DMS114 treated with DMSO at 0.1 percent for 48 hours (cell line): ENCODE measurements around the gene LINGO3.
"Not testable (repeated sequence)": the region's sequence is repeated elsewhere in the genome, so short reads cannot be mapped to it uniquely, and the experiment has no call there.

Experiments used
- DNase-seq: peaks from one replicate; lab custom pipeline; 2025; ENCODE audit not compliant: unreplicated experiment; lab: John Stamatoyannopoulos, UW

The LINGO3 gene

GRCh38 chr19:2282062-2282861 lies 25.7 kb downstream of the LINGO3 start, which contains the start of gene PEAK3:
Gene PEAK3, minus strand, starts transcription at chr19:2282175. Its CDS starts 1,244 bp downstream, at chr19:2280931.
- DNase-seq: no peak

GRCh38 chr19:2281265-2282061 lies 26.5 kb downstream of the LINGO3 start:
- DNase-seq: not testable (repeated sequence)

- DNase-seq: no peak
Measured at GRCh38 chr19:2280633-2281264, 27.2 kb downstream of the LINGO3 start.

DNA sequence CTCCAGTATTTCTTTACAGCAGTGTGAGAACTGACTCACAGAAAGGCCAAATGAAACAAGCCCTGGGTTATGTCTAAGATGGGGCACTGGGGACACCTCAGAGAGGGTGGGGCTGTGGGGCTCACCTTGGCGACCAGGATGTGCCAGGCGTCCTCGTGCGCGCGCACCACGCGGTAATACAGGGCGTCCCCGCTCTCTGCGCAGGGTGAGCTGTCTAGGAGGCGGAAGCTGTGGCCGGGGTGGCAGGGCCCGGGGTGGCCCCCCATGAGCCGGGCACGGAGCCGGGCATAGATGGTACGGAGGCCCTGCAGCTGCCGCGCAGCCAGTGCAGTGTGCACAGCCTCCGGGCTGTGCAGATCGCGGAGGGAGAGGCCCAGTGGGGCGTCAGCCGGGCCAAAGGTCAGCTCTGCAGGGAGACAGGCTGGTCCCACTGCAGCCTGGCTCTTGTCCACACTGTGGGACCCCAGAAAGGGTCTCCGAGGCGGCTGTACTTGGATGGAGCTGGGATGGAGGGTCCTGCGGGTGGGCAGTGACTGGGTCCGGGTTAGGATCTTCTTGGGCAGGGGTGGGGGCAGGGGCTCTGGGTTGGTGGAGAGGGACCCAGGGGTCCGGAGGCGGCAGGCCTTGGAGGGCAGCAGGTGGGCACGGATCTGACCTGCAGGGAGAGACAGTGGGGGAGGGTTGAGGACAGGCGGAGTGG lies 29.3 kb downstream of the LINGO3 start:
- no peak for DNase-seq

DNA sequence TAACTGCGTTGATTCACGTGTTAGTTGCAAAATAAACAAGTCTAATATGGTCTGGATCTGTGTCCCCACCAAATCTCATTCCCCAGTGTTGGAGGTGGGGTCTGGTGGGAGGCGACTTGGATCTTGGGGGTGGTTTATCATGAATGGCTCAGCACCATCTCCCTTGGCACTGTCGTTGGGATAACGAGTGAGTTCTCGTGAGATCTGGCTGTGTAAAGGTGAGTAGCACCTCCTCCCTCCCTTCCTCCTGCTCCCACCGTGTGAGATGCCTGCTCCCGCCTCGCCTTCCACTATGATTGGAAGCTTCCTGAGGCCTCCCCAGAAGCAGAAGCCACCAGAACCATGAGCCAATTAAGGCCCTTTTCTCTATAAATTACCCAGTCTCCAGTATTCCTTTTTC lies 30.8 kb downstream of the LINGO3 start:
- DNase-seq: no peak

GRCh38 chr19:2276429-2276986 lies 31.4 kb downstream of the LINGO3 start:
- no peak for DNase-seq

DNA sequence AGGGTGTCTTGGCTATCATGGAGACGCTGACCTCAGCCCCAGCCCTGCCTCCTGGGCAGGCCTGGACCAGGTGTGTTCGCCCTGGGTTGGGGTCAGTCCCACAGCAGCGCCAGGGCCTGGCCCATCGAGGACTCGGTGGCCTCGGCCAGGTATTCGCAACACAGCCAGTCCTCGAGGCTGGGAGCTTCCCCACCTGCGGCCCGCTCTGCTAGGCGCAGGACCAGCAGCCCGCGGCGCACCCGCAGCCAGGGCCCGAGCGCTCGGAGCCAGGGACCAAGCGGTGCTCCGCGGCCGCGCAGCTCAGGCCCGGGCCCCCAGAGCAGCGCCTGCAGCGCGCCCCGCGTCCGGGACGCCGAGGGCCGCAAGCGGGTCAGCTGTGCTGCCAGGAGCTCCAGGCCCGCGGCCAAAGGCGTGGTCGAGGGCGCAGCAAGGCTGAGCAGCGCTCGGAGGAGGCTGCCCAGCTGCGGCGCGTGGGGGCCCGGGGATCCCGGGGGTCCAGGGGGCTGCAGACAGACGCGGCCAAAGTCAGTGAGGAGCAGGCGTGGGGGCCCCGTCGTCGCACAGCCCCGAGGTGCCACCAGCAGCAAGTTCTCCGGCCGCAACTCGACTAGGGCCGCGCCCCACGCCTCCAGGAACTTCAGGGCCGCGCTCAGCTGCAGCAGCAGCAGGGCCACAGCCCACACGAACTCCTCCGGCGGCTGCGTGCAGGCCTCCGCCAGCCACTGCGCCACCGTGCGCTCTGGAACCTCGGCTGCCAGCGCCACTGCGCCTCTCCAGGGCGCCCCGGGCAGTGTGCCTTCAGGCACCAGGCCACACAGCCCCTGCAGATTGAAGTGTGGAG lies 32.1 kb downstream of the LINGO3 start:
- DNase-seq: no peak

- DNase-seq: no peak
Measured at GRCh38 chr19:2274931-2275535, 32.9 kb downstream of the LINGO3 start.

- DNase-seq: no peak
Measured at GRCh38 chr19:2274185-2274711, 33.7 kb downstream of the LINGO3 start.

DNA sequence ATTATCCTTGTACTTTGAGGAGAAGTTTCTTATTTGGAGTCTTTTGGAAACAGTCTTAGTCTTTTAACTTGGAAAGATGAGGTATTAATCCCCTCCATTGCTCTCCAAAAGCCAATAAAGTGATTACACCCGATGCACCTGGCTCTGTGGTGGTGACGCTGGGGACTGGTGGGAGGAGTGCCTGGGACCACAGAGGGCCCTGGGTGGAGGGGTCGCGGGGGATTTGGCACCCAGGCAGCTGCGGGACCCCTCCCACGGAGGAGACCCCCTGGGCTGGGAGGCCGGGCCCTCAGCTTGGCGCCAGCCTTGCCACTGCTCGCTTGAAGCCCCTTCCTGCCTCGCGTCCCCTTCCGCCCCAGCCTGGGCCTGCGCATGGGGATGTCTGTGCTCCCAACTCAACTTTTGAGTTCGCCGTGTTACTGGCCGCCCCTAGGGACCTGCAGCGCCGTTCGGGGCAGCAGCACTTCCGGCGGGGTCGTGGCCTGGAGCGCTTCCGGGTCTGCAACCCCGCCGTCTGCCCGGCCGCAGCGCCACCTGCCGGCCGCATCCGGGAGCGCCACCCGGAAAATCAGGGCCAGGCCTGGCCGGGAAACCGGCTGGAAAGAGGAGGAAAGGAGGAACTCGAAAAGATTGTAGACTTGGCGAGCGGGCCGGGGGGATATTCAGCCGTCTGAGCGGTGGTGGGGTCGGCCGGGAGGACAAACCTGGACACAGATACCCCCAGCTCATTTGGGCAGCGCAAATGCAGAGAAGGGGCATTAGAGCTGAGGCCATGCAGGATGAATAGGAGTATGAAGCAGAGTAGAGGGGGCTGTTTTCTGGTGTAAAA lies 34.4 kb downstream of the LINGO3 start:
- DNase-seq: peak; percentile 20

DNA sequence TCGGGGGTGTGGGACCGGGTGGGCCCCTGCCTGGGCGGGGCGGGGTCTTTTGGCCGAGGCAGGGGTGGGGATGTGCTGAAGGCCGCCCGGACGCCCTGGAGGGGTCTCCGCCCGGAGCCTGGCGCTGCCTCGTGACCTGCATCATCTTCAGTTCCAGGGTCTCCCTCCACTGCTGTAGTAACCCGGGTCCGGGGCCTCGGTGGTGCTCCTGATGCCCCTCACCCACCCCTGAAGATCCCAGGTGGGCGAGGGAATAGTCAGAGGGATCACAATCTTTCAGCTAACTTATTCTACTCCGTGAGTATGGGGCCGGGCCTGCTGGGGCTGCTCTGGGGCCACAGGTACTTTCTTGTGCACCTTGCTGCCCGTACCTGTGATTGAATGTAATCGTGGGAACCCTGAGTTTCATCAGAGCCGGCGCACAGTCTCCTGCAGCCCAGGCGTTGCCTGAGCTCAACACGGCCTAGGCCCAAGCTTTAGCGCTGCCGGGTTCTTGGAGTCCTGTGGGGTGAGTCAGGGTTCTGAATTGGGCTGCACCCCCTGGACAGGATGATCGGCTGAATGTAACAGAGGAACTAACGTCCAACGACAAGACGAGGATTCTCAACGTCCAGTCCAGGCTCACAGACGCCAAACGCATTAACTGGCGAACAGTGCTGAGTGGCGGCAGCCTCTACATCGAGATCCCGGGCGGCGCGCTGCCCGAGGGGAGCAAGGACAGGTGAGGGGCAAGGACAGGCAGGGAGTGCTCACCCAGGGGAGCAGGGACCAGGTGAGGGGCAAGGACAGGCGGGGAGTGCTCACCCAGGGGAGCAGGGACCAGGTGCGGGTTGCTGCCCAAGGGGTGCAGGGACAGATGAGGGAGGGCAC lies 36.5 kb downstream of the LINGO3 start:
- DNase-seq: no peak

GRCh38 chr19:2270423-2271233 lies 37.3 kb downstream of the LINGO3 start:
- DNase-seq: no peak

GRCh38 chr19:2270157-2270422 lies 37.9 kb downstream of the LINGO3 start:
- DNase-seq: no peak

DNA sequence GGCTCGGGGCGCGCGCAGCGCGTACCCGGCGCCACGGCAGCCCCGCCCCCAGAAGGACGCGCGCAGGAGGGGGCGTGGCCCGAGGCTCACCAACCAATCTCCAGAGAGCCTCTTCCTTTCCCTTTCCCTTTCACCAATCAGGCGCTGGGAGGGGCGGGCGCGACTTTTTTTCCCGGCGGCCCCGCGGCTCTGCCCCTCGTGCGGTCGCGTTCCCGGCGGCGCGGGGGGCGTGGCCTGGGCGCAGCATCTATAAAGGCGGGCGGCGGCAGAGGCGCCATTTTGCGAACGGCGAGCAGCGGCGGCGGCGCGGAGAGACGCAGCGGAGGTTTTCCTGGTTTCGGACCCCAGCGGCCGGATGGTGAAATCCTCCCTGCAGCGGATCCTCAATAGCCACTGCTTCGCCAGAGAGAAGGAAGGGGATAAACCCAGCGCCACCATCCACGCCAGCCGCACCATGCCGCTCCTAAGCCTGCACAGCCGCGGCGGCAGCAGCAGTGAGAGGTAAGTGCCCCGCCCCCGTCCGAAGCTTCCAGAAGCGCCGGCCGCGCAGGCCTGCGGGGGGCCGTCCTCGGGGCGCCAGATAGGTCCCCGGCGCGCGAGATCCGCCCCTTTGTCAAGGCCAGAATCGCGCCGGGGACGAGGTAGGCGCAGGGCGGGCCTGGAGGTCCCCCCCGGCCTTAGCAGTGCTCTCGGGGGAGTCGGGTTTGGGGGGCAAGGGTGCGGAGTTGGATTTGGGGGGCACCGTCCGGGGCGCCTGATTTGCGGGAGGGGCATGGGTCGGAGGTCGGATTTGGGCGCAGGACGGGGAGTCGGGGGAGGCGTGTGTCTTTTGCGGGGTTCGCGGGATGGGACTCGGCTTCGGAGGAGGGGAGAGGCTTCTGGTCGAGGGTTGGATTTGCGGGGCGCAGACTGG lies 38.5 kb downstream of the LINGO3 start:
- DNase-seq: peak; percentile 76

DNA sequence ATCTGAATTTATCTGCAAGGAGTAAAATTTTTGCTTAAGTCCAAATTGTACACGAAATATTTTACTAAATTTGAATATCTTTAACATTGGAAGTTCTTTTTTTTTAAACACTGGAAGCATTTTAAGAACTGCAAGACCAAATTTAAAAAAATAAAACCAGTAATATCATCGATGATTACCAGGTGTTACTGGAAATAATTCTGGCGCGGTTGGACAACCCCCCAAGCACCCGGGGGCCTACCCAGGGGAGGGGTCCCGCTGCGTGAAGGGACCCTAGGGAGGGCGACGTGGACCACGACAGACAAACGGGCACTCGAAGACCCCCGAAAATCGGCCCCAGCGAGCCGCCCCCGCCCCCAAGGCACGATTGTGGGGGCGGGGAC lies 39.1 kb downstream of the LINGO3 start:
- DNase-seq: no peak

- no peak for DNase-seq
Measured at GRCh38 chr19:2268480-2268830, 39.5 kb downstream of the LINGO3 start.
